ENCODE data around the gene SERPINH1. TPM values are rescaled to one million over a fixed set of nuclear protein-coding genes. Genes with fewer than 3 reads are reported as not detected.

SERPINH1 gene
- total and polyA plus RNA-seq, 3 donors from 2014 or later, result 92.2 to 178 (median 122) TPM

DNA sequence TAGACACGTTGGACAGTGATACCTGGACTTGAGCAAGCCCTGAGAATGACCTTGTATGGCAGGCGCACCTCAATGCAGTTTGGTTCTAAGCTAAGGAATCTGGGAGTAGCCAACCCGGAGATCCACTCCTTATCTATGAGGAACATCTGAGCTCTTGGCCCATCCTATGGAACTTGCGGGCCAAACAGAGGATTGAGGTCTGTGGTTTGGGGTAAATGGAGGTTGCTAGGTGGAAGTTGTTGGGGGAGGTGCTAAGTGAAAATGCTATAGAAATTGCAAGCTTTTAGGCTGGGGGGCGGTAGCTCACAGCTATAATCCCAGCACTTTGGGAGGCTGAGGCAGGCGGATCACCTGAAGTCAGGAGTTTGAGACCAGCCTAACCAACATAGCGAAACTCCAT lies 45.2 kb upstream of the SERPINH1 start:
- TF ChIP-seq, protein P1, sequence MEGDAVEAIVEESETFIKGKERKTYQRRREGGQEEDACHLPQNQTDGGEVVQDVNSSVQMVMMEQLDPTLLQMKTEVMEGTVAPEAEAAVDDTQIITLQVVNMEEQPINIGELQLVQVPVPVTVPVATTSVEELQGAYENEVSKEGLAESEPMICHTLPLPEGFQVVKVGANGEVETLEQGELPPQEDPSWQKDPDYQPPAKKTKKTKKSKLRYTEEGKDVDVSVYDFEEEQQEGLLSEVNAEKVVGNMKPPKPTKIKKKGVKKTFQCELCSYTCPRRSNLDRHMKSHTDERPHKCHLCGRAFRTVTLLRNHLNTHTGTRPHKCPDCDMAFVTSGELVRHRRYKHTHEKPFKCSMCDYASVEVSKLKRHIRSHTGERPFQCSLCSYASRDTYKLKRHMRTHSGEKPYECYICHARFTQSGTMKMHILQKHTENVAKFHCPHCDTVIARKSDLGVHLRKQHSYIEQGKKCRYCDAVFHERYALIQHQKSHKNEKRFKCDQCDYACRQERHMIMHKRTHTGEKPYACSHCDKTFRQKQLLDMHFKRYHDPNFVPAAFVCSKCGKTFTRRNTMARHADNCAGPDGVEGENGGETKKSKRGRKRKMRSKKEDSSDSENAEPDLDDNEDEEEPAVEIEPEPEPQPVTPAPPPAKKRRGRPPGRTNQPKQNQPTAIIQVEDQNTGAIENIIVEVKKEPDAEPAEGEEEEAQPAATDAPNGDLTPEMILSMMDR (IDR thresholded peaks at IDR 0.05), result no peak
- TF ChIP-seq POLR2A (IDR thresholded peaks at IDR 0.05), result no peak
- 85 to 93% methylated on average over 7 of the region's 7 CpGs for WGBS, 2 donors
- no peak overlapping the region for H3K27ac ChIP-seq
- no peaks in the 10 kb centered on the region for H3K9me3 ChIP-seq
- H3K27me3 ChIP-seq, result no peaks in the 10 kb centered on the region
- no peaks in the 10 kb centered on the region for H3K4me1 ChIP-seq
- no peaks in the 10 kb centered on the region for H3K36me3 ChIP-seq (ENCODE audit: low read depth, missing control alignments)
- intact Hi-C loops (cut with DNase I; ENCODE audit: low total_unique reads), result no loop called here
- H3K4me3 ChIP-seq, result no peak overlapping the region
- no peak for DNase-seq

DNA sequence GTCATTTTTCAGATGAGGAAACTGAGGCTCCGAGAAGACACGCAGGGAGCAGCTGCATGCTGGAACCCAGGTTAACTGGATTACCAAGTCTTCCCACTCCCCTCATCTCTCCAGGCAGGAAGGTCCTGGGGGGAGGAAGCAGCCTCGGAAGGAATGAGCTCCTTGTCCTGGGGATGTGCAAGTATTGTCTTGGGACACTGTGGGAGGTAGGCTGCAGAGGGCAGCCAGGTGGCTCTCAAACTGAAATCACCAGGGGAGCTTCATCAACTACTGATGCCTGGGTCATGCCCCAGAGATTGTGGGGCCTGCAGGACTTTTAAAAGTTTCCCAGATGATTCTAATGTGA lies 43.9 kb upstream of the SERPINH1 start:
- 80 to 92% methylated on average over 1 to 3 of the region's 3 CpGs for WGBS, 2 donors
- TF ChIP-seq, protein P1 (IDR thresholded peaks at IDR 0.05), result no peak
- TF ChIP-seq POLR2A (IDR thresholded peaks at IDR 0.05), result no peak
- intact Hi-C loops (cut with DNase I; ENCODE audit: low total_unique reads), result no loop called here

DNA sequence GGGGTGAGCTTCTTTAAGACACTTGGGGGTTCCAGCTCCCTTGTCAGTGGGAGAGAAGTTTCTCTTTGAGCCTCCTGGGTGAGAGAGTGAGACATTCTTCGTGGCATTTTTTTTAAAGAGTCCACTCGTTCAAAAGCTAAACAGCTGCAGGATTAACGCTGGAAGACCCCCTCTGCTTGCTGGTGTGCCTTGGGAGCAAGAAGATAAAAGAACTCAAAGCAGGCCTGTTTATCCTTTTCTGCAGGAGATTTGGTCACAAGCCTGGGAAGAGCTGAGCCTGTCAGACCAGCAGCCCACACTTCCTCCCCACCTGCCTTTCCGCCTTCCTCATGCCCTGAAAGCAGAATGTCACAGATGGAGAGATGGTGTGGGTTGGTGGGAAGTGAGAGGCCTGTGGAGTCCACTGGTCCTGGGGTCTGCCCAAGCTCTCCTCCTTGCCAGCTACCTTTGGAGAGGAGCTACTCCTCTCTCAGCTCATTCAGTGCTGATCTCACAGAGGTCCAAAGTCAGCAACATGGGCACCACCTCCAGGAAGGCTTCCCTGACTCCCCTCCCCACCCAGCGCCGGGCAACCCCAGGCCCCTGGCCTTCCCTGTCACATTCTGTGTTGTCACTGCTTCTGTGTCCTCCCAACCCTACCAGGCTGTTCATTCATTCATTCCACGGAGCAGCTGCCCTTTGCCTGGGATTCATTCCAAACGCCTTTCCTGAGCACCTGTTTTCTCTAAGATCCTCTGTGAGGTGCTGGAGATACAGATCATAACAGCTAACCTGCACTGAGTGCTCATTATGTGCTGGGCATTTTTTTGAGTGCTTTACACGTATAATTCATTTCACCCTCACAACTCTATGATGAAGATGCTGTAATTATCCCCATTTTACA lies 43.0 kb upstream of the SERPINH1 start:
- Histone ChIP-seq H3K36me3 (ENCODE audit: low read depth, missing control alignments) (no peaks in the 10 kb centered on the region), H3K9me3 (no peaks in the 10 kb centered on the region), H3K4me3 (no peak overlapping the region), H3K27ac (no peak overlapping the region), H3K4me1 (no peaks in the 10 kb centered on the region), H3K27me3 (no peaks in the 10 kb centered on the region)
- no peak for TF ChIP-seq POLR2A (IDR thresholded peaks at IDR 0.05)
- TF ChIP-seq, protein P1 (IDR thresholded peaks at IDR 0.05), result no peak
- 82 to 86% methylated on average over 9 of the region's 9 CpGs for WGBS, 2 donors
- intact Hi-C loops (cut with DNase I; ENCODE audit: low total_unique reads), result no loop called here
- DNase-seq, result no peak

More for the DNA sequence above, 43.9 kb upstream of the SERPINH1 start:
- H3K4me3 ChIP-seq, result no peak overlapping the region
- H3K36me3 ChIP-seq (ENCODE audit: low read depth, missing control alignments), result no peaks in the 10 kb centered on the region
- H3K27ac ChIP-seq, result no peak overlapping the region
- H3K27me3 ChIP-seq, result no peaks in the 10 kb centered on the region
- no peaks in the 10 kb centered on the region for H3K4me1 ChIP-seq
- DNase-seq, result no peak
- no peaks in the 10 kb centered on the region for H3K9me3 ChIP-seq

DNA sequence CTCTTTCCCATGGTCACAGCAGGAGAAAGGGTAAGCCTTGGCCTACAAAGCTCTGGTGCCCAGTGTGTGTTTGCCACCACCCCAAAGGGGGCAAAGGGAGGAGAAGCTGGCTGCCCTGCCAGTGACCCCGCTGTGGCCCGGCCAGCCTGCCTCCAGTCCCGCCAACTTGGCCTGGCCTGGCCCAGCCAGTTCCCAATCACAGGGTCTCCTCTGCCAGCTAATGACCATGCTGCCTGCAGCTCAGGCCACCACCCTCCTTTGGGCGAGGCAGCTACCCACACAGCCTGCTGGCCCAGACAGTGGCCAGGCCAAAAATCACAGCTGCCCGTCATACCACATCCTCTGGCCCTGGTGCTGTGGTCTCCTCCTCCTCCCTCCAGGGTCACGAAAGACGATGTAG lies 41.4 kb upstream of the SERPINH1 start:
- intact Hi-C loops (cut with DNase I; ENCODE audit: low total_unique reads), result no loop called here
- Histone ChIP-seq H3K36me3 (ENCODE audit: low read depth, missing control alignments) (no peaks in the 10 kb centered on the region), H3K4me3 (no peak overlapping the region), H3K27ac (no peak overlapping the region), H3K4me1 (peaks cover 5% of the 10 kb centered on the region), H3K27me3 (no peaks in the 10 kb centered on the region), H3K9me3 (no peaks in the 10 kb centered on the region)
- 86 to 96% methylated on average over 2 to 7 of the region's 7 CpGs for WGBS, 2 donors
- TF ChIP-seq, protein P1 (IDR thresholded peaks at IDR 0.05), result no peak
- no peak for TF ChIP-seq POLR2A (IDR thresholded peaks at IDR 0.05)
- DNase-seq, result no peak

All from testis (tissue), 3 donors.